Breast epithelium (tissue), 4 donors: ENCODE data around the gene NFIB. TPM values are rescaled to one million over a fixed set of nuclear protein-coding genes. Genes with fewer than 3 reads are reported as not detected.

Source experiments
- DNase-seq, 2 donors: peaks; one replicate each; pipeline ENCODE4 v3.0.0-alpha.2; 2019; ENCODE audit warnings: low spot score in 2 of 2
- H3K27ac ChIP-seq, 2 donors: fragments of 200-600 bp; sonication (generic) in 1 of 2; one replicate each; pipeline ENCODE4 v1.5.1; 2016 to 2019; ENCODE audit warnings: mild to moderate bottlenecking in 1 of 2
- H3K27me3 ChIP-seq, 2 donors: fragments of 200-600 bp; sonication (generic) in 1 of 2; one replicate each; pipeline versions ENCODE4 v1.5.1 to v1.6.0; 2017 to 2019; ENCODE audit warnings: control low read depth in 1 of 2, mild to moderate bottlenecking in 1 of 2
- H3K36me3 ChIP-seq: fragments of 200-600 bp; one replicate; pipeline ENCODE4 v1.5.1; 2019
- H3K4me1 ChIP-seq, 2 donors: fragments of 200-600 bp; sonication (generic); one replicate each; pipeline ENCODE4 v1.5.1; 2016 to 2019; ENCODE audit warnings: control low read depth in 1 of 2
- H3K4me3 ChIP-seq, 3 donors: fragments of 200-600 bp; sonication (generic); 1 replicate in 2 of 3; 2 replicates in 1 of 3; pipeline ENCODE4 v1.5.1; 2016 to 2019; ENCODE audit warnings: mild to moderate bottlenecking in 3 of 3, moderate library complexity in 2 of 3
- H3K9me3 ChIP-seq, 2 donors: fragments of 200-600 bp; sonication (generic) in 1 of 2; one replicate each; pipeline ENCODE4 v1.5.1; 2016 to 2019; ENCODE audit warnings: control low read depth in 1 of 2
- POLR2A ChIP-seq: fragments of 450-650 bp; IDR thresholded peaks from one replicate; pipeline ENCODE4 v1.6.1; 2016; ENCODE audit warnings: antibody characterized with exemption, mild to moderate bottlenecking, moderate library complexity
- POLR2AphosphoS5 ChIP-seq, 3 donors: sonication (generic); formaldehyde crosslinking; IDR thresholded peaks; one replicate each; pipeline ENCODE4 v1.6.1; 2017; ENCODE audit warnings: antibody characterized with exemption in 3 of 3
- intact Hi-C: fragments of 100-400 bp; cut with DNase I; formaldehyde crosslinking; loops from one replicate; pipeline ENCODE4 v1.15.1; 2023; ENCODE audit warnings: low total_unique reads
- total RNA-seq, 3 donors: library from RNA; depleted of rRNA; stranded (reverse); fragments of >200 nt; gene quantifications; one replicate each; pipeline ENCODE4 v1.1.0, GENCODE V29; 2016
- TF ChIP-seq, protein P1 (sequence below), 3 donors: fragments of 450-650 bp; IDR thresholded peaks; one replicate each; pipeline ENCODE4 v1.5.1; 2016 to 2017; ENCODE audit warnings: antibody characterized with exemption in 3 of 3, mild to moderate bottlenecking in 3 of 3, moderate library complexity in 3 of 3

The NFIB gene
- total RNA-seq, 3 donors from 2014 or later = 95.2 to 237 (median 105) TPM

DNA sequence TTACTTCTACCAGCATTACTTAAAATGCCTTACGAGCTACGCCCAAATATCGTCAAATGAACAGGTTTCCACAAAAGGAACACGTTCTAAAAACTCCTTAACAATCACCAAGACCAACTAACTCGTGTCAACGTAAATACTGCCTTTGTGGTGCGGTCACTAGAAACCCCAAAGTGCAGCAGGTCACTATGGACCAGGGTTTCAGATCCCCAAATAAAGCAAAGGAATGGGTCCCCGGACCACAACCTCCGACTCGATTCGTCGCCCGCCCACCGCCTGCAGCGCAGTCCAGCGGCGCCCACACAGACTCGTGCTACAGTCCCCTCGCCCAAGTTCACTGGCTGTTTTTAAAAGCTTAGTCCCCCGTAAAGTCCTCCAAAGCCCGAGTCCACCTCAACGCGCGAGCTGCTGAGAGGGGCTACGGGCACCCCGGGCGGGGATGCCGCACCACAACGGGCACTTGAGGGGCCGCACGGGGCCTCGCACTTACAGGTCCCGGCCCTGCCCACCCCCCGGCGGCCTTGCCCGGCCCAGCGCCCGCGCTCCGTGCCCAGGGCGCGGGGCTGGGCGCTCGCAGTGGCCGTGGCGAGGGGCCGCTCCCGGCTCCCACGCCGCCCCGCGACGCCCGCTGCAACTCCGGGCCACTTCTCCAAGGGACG, 1.1 kb downstream of the NFIB start:
- no peaks in the 10 kb centered on the region for H3K27me3 ChIP-seq
- intact Hi-C loops = no loop called here
- H3K27ac ChIP-seq = peak overlapping the region; percentile 96 to 99
- H3K9me3 ChIP-seq = no peaks in the 10 kb centered on the region
- TF ChIP-seq POLR2AphosphoS5 (IDR thresholded peaks at IDR 0.05) (peak in 1 of 3 donors; percentile 20), POLR2A (no peak)
- TF ChIP-seq, protein P1, sequence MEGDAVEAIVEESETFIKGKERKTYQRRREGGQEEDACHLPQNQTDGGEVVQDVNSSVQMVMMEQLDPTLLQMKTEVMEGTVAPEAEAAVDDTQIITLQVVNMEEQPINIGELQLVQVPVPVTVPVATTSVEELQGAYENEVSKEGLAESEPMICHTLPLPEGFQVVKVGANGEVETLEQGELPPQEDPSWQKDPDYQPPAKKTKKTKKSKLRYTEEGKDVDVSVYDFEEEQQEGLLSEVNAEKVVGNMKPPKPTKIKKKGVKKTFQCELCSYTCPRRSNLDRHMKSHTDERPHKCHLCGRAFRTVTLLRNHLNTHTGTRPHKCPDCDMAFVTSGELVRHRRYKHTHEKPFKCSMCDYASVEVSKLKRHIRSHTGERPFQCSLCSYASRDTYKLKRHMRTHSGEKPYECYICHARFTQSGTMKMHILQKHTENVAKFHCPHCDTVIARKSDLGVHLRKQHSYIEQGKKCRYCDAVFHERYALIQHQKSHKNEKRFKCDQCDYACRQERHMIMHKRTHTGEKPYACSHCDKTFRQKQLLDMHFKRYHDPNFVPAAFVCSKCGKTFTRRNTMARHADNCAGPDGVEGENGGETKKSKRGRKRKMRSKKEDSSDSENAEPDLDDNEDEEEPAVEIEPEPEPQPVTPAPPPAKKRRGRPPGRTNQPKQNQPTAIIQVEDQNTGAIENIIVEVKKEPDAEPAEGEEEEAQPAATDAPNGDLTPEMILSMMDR (IDR thresholded peaks at IDR 0.05) = no peak
- no peaks in the 10 kb centered on the region for H3K4me1 ChIP-seq
- peak in 1 of 2 donors; percentile 58 for DNase-seq
- H3K4me3 ChIP-seq = peak overlapping the region; percentile 73 to 83 (median 79)
- no peaks in the 10 kb centered on the region for H3K36me3 ChIP-seq

DNA sequence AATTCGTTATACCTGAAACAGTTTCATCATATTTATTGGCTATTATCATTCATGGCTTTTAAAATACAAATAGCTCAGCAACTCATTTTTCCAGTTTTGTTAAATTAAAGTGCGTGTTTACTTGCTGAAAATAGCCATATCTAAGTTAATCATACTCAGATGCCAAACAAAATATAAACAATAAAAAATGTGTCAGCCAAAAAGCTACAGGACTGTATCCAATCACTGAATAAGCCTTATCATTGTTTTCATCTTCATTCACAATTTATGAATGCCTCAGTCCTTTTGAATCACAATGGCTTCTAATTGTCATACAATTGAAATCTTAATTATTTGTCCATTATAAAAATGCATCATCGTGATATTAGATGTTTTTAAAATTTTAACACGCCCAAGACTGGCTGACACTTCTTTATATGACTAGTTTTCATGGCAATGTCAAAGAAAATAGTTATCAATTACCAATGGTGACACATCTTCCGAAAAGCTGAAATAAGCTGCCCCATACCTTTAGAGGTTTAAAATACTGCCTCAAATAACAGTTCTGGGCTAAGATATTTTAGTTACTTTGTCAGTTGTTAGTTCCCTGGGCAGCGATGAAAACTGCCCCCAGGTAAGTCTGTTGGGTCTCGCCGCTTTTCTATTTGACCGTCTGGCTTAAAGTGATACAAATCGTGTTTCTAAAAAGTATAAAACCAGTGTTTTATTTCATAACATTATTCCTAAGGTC, 1.8 kb downstream of the NFIB start:
- Histone ChIP-seq H3K9me3 (no peaks in the 10 kb centered on the region), H3K4me3 (peak overlapping the region; percentile 73 to 83 (median 79)), H3K36me3 (no peaks in the 10 kb centered on the region), H3K27me3 (no peaks in the 10 kb centered on the region), H3K27ac (peak overlapping the region; percentile 96 to 99), H3K4me1 (no peaks in the 10 kb centered on the region)
- no peak for TF ChIP-seq POLR2AphosphoS5 (IDR thresholded peaks at IDR 0.05)
- TF ChIP-seq, protein P1 (IDR thresholded peaks at IDR 0.05) = no peak
- TF ChIP-seq POLR2A = no peak
- no peak for DNase-seq
- intact Hi-C loops = no loop called here

GRCh38 chr9:14311171-14311949, 2.6 kb downstream of the NFIB start:
- H3K4me1 ChIP-seq = no peaks in the 10 kb centered on the region
- no peaks in the 10 kb centered on the region for H3K36me3 ChIP-seq
- H3K9me3 ChIP-seq = no peaks in the 10 kb centered on the region
- intact Hi-C loops = no loop called here
- peak overlapping the region; percentile 73 to 83 (median 79) for H3K4me3 ChIP-seq
- no peak for DNase-seq
- peak overlapping the region; percentile 96 to 99 for H3K27ac ChIP-seq
- TF ChIP-seq POLR2A = no peak
- TF ChIP-seq, protein P1 (IDR thresholded peaks at IDR 0.05) = no peak
- TF ChIP-seq POLR2AphosphoS5 (IDR thresholded peaks at IDR 0.05) = no peak
- no peaks in the 10 kb centered on the region for H3K27me3 ChIP-seq

DNA sequence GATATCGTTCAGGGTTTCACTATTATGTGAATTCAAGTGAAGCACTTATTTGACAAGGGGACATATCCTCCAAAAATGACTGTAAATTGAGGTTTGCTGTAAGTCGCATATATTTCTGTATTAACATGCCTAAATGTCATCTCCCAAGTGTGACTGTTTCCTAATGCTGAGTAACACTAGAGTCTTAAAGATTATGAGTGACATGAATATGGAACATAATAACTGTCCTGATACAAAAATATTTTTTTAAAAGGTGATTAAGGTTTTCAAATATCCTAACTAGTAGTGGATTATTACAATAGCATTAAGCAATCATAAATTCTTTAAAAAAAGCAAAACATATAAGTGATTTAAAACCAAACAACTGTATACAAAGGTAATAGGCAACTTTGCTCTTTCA, 3.6 kb downstream of the NFIB start:
- no peaks in the 10 kb centered on the region for H3K9me3 ChIP-seq
- intact Hi-C loops = no loop called here
- H3K27ac ChIP-seq = peak overlapping the region; percentile 49 to 96
- H3K36me3 ChIP-seq = no peaks in the 10 kb centered on the region
- H3K4me3 ChIP-seq = peak overlapping the region; percentile 73 to 83 (median 79)
- no peaks in the 10 kb centered on the region for H3K27me3 ChIP-seq
- no peaks in the 10 kb centered on the region for H3K4me1 ChIP-seq
- no peak for DNase-seq
- TF ChIP-seq, protein P1 (IDR thresholded peaks at IDR 0.05) = no peak
- TF ChIP-seq POLR2A = no peak
- TF ChIP-seq POLR2AphosphoS5 (IDR thresholded peaks at IDR 0.05) = no peak
